ENCODE measurements around the gene PARD6A.

PARD6A gene, protein sequence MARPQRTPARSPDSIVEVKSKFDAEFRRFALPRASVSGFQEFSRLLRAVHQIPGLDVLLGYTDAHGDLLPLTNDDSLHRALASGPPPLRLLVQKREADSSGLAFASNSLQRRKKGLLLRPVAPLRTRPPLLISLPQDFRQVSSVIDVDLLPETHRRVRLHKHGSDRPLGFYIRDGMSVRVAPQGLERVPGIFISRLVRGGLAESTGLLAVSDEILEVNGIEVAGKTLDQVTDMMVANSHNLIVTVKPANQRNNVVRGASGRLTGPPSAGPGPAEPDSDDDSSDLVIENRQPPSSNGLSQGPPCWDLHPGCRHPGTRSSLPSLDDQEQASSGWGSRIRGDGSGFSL

DNA sequence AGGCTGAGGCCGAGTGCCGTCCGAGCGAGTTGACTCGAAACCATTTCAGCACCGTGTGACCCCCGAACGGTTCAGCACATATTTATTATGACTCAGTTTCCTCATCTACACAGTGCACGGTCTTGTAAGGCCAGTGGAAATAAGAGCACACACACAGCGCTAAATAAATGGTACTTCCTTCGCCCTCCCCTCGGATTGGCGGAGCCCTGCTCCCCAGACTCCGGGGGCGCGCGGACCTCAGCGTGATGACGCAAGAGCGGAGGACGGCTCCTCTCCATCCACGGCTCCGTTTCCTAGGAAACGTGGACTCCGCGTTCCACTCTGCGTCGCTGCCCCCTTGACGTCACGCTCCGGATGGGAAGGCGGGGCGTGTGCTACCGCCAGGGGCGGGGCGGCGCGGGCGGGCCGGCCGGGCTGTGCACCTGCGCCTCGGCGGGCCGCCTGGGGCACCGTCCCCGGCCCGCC, at the start of gene PARD6A:
PARD6A (plus strand) TSS at position 397 of the 465 bp plus-strand sequence. CDS start 79 bp downstream, outside the sequence.
- Histone ChIP-seq H3K4me2 (ENCODE audit: insufficient read depth, low read length) (peak within 1 kb of the TSS; percentile 97), H2AFZ (ENCODE audit: low read depth, low read length) (peak within 1 kb of the TSS; percentile 98), H3K36me3 (ENCODE audit: insufficient read depth, low read length) (peaks cover 65% of the 10 kb centered on the region), H3K9ac (ENCODE audit: low read depth, low read length) (peak within 1 kb of the TSS; percentile 83), H3K79me2 (ENCODE audit: insufficient read depth, low read length) (peaks cover 20% of the 10 kb centered on the region), H3K27me3 (ENCODE audit: insufficient read depth, low read length, poor library complexity) (no peaks in the 10 kb centered on the region), H3K4me3 (ENCODE audit: low read depth in 1 of 2, low read length in 2 of 2) (peak within 1 kb of the TSS; percentile 60 to 95), H3K9me3 (ENCODE audit: insufficient read depth, low read length, severe bottlenecking) (no peaks in the 10 kb centered on the region), H4K20me1 (ENCODE audit: insufficient read depth, low read length) (peaks cover 38% of the 10 kb centered on the region; the same call in 1 of the 2 replicates), H3K27ac (ENCODE audit: low read length) (peak within 1 kb of the TSS; percentile 89), H3K4me1 (ENCODE audit: insufficient read depth, low read length) (peaks cover 42% of the 10 kb centered on the region)
- ATAC-seq (ENCODE audit: insufficient read depth, low read depth) (peak; percentile 79), DNase-seq (peak; percentile 96)
- TF ChIP-seq, protein P1, sequence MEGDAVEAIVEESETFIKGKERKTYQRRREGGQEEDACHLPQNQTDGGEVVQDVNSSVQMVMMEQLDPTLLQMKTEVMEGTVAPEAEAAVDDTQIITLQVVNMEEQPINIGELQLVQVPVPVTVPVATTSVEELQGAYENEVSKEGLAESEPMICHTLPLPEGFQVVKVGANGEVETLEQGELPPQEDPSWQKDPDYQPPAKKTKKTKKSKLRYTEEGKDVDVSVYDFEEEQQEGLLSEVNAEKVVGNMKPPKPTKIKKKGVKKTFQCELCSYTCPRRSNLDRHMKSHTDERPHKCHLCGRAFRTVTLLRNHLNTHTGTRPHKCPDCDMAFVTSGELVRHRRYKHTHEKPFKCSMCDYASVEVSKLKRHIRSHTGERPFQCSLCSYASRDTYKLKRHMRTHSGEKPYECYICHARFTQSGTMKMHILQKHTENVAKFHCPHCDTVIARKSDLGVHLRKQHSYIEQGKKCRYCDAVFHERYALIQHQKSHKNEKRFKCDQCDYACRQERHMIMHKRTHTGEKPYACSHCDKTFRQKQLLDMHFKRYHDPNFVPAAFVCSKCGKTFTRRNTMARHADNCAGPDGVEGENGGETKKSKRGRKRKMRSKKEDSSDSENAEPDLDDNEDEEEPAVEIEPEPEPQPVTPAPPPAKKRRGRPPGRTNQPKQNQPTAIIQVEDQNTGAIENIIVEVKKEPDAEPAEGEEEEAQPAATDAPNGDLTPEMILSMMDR (IDR thresholded peaks at IDR 0.05; ENCODE audit: borderline replicate concordance, extremely low read depth, low read length, poor library complexity, severe bottlenecking): no peak
- TF ChIP-seq EZH2 (IDR thresholded peaks at IDR 0.05; ENCODE audit: borderline replicate concordance, low read depth, low read length, severe bottlenecking): no peak

DNA sequence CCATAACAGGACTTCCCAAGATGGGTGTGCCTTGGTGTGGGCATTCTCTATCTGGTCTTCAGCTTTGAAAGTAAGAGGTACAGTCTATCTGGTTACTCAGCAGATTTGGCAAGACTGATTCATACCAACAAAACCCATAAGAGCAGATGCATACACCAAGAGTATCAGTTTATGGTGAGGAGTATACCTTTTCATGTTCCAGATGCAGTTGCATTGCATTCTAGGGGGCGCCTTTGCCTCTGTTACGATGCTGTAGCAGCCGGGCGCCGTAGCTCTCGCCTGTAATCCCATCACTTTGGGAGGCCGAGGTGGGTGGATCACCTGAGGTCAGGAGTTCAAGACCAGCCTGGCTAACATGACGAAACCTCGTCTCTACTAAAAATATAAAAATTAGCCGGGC, 47.0 kb upstream of the PARD6A start:
- ATAC-seq (ENCODE audit: insufficient read depth, low read depth): peak; percentile 52; the same call in 1 of the 3 replicates
- Histone ChIP-seq H3K4me3 (ENCODE audit: low read depth in 1 of 2, low read length in 2 of 2) (no peak overlapping the region), H3K36me3 (ENCODE audit: insufficient read depth, low read length) (peaks cover 96% of the 10 kb centered on the region), H3K79me2 (ENCODE audit: insufficient read depth, low read length) (peaks cover 66% of the 10 kb centered on the region), H4K20me1 (ENCODE audit: insufficient read depth, low read length) (peaks cover 53% of the 10 kb centered on the region), H3K27me3 (ENCODE audit: insufficient read depth, low read length, poor library complexity) (no peaks in the 10 kb centered on the region), H3K9ac (ENCODE audit: low read depth, low read length) (no peak overlapping the region), H3K4me2 (ENCODE audit: insufficient read depth, low read length) (no peak overlapping the region), H2AFZ (ENCODE audit: low read depth, low read length) (no peak overlapping the region), H3K9me3 (ENCODE audit: insufficient read depth, low read length, severe bottlenecking) (no peaks in the 10 kb centered on the region), H3K4me1 (ENCODE audit: insufficient read depth, low read length) (no peaks in the 10 kb centered on the region), H3K27ac (ENCODE audit: low read length) (no peak overlapping the region)
- peak; percentile 29 for DNase-seq
- TF ChIP-seq, protein P1 (IDR thresholded peaks at IDR 0.05; ENCODE audit: borderline replicate concordance, extremely low read depth, low read length, poor library complexity, severe bottlenecking): peak; percentile 49
- no peak for TF ChIP-seq EZH2 (IDR thresholded peaks at IDR 0.05; ENCODE audit: borderline replicate concordance, low read depth, low read length, severe bottlenecking)

DNA sequence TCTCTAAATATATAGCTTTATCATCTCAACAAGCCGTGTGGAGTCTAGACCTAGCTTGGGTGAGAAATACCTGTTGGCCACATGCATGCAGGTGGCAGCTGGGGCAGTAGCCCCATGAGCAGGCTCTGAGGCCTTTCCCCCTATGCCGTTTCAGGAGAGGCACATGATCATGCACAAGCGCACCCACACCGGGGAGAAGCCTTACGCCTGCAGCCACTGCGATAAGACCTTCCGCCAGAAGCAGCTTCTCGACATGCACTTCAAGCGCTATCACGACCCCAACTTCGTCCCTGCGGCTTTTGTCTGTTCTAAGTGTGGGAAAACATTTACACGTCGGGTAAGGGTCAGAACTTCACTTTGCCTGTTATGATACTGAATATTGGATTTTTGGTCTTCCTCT, 32.5 kb upstream of the PARD6A start:
- Histone ChIP-seq H3K27ac (ENCODE audit: low read length) (no peak overlapping the region), H3K79me2 (ENCODE audit: insufficient read depth, low read length) (peaks cover 60% of the 10 kb centered on the region), H3K4me3 (ENCODE audit: low read depth in 1 of 2, low read length in 2 of 2) (no peak overlapping the region), H3K9ac (ENCODE audit: low read depth, low read length) (no peak overlapping the region), H2AFZ (ENCODE audit: low read depth, low read length) (no peak overlapping the region), H3K9me3 (ENCODE audit: insufficient read depth, low read length, severe bottlenecking) (no peaks in the 10 kb centered on the region), H3K36me3 (ENCODE audit: insufficient read depth, low read length) (peaks cover 93% of the 10 kb centered on the region), H3K4me1 (ENCODE audit: insufficient read depth, low read length) (no peaks in the 10 kb centered on the region), H3K4me2 (ENCODE audit: insufficient read depth, low read length) (no peak overlapping the region), H4K20me1 (ENCODE audit: insufficient read depth, low read length) (peaks cover 19% of the 10 kb centered on the region; the same call in 1 of the 2 replicates), H3K27me3 (ENCODE audit: insufficient read depth, low read length, poor library complexity) (no peaks in the 10 kb centered on the region)
- ATAC-seq (ENCODE audit: insufficient read depth, low read depth) (no peak), DNase-seq (no peak)
- TF ChIP-seq, protein P1 (IDR thresholded peaks at IDR 0.05; ENCODE audit: borderline replicate concordance, extremely low read depth, low read length, poor library complexity, severe bottlenecking): no peak
- no peak for TF ChIP-seq EZH2 (IDR thresholded peaks at IDR 0.05; ENCODE audit: borderline replicate concordance, low read depth, low read length, severe bottlenecking)
